PFSK-1 (cell line): ENCODE measurements around the gene FGD1.

Source experiments
- FOXP2 ChIP-seq: optimal IDR thresholded peaks from 2 replicates; pipeline ENCODE3; 2011; ENCODE audit warnings: borderline replicate concordance, control low read depth, inconsistent platforms; ENCODE audit not compliant: insufficient read depth; ENCODE audit errors: extremely low read length, extremely low read depth
- POLR2AphosphoS5 ChIP-seq: IDR thresholded peaks from 2 replicates; pipeline ENCODE4 v1.6.1; 2012; ENCODE audit warnings: low read depth, mild to moderate bottlenecking, control low read depth, low read length, moderate library complexity
- SIN3A ChIP-seq: IDR thresholded peaks from 2 replicates; pipeline ENCODE4 v1.6.1; 2012; ENCODE audit warnings: mild to moderate bottlenecking, low read length, moderate library complexity, borderline replicate concordance; ENCODE audit not compliant: insufficient read depth
- TF ChIP-seq, protein P1 (sequence below), 2 experiments: IDR thresholded peaks; 2 replicates each; pipeline versions ENCODE4 v1.6.1 to v1.8.0; 2011 to 2012; ENCODE audit warnings: low read depth in 2 of 2, low read length in 2 of 2, control low read depth in 1 of 2, inconsistent platforms in 1 of 2, mild to moderate bottlenecking in 1 of 2, moderate library complexity in 1 of 2; ENCODE audit not compliant: insufficient read depth in 1 of 2

DNA sequence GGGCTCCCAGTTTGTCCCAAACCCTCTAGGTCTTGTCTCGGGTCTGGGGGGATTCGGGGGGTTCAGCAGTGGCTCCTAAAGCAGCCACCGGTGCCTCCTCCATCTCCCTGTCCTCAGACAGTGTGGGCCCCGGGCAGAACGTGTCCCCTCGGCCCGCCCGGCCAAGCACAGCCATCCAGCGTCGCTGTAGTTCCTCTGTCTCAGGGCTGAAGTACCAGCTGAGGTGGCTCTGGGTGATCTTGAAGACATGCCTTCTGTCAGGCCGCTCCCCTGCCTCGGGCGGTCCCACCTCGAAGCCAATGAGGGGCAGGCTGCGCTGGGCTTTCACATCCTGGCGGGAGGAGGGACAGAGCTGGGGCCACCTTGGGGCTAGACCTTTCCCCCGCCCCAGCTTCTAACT is 50.0 kb downstream of the FGD1 start:
- TF ChIP-seq POLR2AphosphoS5 (no peak), SIN3A (no peak), FOXP2 (no peak)
- TF ChIP-seq, protein P1, sequence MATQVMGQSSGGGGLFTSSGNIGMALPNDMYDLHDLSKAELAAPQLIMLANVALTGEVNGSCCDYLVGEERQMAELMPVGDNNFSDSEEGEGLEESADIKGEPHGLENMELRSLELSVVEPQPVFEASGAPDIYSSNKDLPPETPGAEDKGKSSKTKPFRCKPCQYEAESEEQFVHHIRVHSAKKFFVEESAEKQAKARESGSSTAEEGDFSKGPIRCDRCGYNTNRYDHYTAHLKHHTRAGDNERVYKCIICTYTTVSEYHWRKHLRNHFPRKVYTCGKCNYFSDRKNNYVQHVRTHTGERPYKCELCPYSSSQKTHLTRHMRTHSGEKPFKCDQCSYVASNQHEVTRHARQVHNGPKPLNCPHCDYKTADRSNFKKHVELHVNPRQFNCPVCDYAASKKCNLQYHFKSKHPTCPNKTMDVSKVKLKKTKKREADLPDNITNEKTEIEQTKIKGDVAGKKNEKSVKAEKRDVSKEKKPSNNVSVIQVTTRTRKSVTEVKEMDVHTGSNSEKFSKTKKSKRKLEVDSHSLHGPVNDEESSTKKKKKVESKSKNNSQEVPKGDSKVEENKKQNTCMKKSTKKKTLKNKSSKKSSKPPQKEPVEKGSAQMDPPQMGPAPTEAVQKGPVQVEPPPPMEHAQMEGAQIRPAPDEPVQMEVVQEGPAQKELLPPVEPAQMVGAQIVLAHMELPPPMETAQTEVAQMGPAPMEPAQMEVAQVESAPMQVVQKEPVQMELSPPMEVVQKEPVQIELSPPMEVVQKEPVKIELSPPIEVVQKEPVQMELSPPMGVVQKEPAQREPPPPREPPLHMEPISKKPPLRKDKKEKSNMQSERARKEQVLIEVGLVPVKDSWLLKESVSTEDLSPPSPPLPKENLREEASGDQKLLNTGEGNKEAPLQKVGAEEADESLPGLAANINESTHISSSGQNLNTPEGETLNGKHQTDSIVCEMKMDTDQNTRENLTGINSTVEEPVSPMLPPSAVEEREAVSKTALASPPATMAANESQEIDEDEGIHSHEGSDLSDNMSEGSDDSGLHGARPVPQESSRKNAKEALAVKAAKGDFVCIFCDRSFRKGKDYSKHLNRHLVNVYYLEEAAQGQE (IDR thresholded peaks at IDR 0.05; ENCODE audit: insufficient read depth in 1 of 2, low read depth in 2 of 2, low read length in 2 of 2) = no peak
